GM12875 (cell line): ENCODE data around the gene PRR11.
"Not testable (repeated sequence)": the region's sequence is repeated elsewhere in the genome, so short reads cannot be mapped to it uniquely, and the experiment has no call there.

Source experiments
- H3K4me3 ChIP-seq: one replicate; pipeline ENCODE4 v1.5.1; 2011; ENCODE audit warnings: low read depth, low read length, control low read depth
- CTCF ChIP-seq: IDR thresholded peaks from 2 replicates; pipeline ENCODE4 v1.5.1; 2011; ENCODE audit warnings: low read depth, mild to moderate bottlenecking, control low read depth, inconsistent platforms, low read length, moderate library complexity, borderline replicate concordance; ENCODE audit not compliant: insufficient read depth

Gene PRR11

GRCh38 chr17:59219370-59219769 lies 63.8 kb downstream of the PRR11 start:
- no peak overlapping the region for H3K4me3 ChIP-seq
- TF ChIP-seq CTCF, result no peak

DNA sequence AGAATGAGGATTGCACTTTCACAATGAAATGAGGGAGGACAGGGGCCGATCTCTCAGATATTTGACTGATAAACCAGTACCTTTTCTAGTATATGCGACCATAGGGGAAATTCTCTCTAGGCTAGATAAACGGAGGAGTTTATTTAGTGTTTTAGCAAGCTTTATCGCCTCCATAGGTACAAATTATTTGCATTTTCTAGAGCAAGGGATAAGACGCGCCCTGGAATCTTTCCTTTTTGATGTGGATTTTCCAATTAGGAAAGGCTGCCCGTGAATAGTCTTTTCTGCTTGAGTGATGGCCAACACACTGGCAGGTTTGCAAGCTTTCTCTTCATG lies 64.4 kb downstream of the PRR11 start:
- no peak overlapping the region for H3K4me3 ChIP-seq
- TF ChIP-seq CTCF, result no peak

DNA sequence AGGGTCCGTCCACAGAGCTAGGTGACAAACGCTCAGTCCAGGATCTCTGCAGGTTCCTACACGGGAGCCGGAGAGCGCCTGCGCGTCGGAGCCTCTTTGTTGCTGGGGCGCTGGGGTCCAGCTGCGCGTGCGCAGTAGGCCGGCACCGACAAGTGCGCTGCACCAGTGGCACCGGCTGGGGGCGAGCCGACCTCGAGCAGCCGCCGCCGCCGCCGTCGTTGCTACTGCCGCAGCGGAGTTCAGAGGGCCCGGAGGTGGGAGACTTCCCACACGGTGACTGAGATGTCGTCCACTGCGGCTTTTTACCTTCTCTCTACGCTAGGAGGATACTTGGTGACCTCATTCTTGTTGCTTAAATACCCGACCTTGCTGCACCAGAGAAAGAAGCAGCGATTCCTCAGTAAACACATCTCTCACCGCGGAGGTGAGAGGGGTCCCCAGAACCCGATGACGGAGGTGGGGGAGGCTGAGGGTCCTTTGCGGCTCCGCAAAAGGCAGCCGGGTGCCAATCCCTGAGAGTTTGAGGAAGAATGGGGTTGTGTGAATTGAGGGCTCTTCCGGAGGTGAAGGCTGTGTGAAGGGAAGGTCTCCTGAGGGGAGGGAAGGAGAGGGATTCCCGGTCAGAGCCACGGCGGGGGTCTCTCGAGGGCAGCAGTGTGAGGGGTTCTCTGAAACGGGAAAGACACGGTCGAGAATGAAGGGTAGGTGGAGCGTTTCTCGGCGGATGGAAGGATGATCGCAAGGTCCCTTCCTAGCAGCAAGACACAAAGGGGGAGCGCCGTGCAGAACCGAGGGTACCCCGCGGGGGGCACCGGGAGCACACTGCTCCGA lies 65.0 kb downstream of the PRR11 start, which contains the start of gene GDPD1:
TSS of gene GDPD1 (plus strand) at position 184 of the 831 bp plus-strand sequence. CDS start at position 283, 99 bp downstream.
- H3K4me3 ChIP-seq, result peak within 1 kb of the TSS; percentile 46

GRCh38 chr17:59221159-59221847 lies 65.8 kb downstream of the PRR11 start:
- no peak for TF ChIP-seq CTCF
- peak overlapping the region; percentile 46 for H3K4me3 ChIP-seq

More for the DNA sequence above, 65.0 kb downstream of the PRR11 start, which contains the start of gene GDPD1:
- TF ChIP-seq CTCF, result peak; percentile 68

GRCh38 chr17:59223813-59224212 lies 68.3 kb downstream of the PRR11 start:
- TF ChIP-seq CTCF, result no peak

GRCh38 chr17:59228588-59228987 lies 73.0 kb downstream of the PRR11 start:
- not testable (repeated sequence) for H3K4me3 ChIP-seq

More at GRCh38 chr17:59223813-59224212, 68.3 kb downstream of the PRR11 start:
- no peak overlapping the region for H3K4me3 ChIP-seq

- no peak overlapping the region for H3K4me3 ChIP-seq
- TF ChIP-seq CTCF, result no peak
These were observed 75.2 kb downstream of the PRR11 start for GRCh38 chr17:59230764-59231163.
